ENCODE data around the gene EFNA4. TPM values are rescaled to one million over a fixed set of nuclear protein-coding genes. Genes with fewer than 3 reads are reported as not detected.

The EFNA4 gene
- total RNA-seq, 1 donor from 2014 or later, result 10.7 TPM

GRCh38 chr1:155064111-155064831 lies 731 bp downstream of the EFNA4 start:
- H3K4me1 ChIP-seq, result peaks cover 21% of the 10 kb centered on the region
- peaks cover 7% of the 10 kb centered on the region for H3K27me3 ChIP-seq
- no peaks in the 10 kb centered on the region for H3K36me3 ChIP-seq
- peaks cover 34% of the 10 kb centered on the region for H3F3A ChIP-seq (ENCODE audit: low read depth)
- H3K4me1 Mint-ChIP-seq, result peaks cover 43% of the 10 kb centered on the region
- H3K4me3 Mint-ChIP-seq, result peak overlapping the region; percentile 89
- H3K9me3 Mint-ChIP-seq, result peaks cover 2% of the 10 kb centered on the region
- peak overlapping the region; percentile 81 for H2AFZ ChIP-seq (replicated peaks)
- peak overlapping the region; percentile 93 for H3K4me3 ChIP-seq
- H4K20me1 ChIP-seq (ENCODE audit: low read depth), result peaks cover 35% of the 10 kb centered on the region
- peak overlapping the region; percentile 88 for H3K27ac ChIP-seq
- peak overlapping the region; percentile 94 for H3K4me2 ChIP-seq
- peak overlapping the region; percentile 30 for H3K27ac Mint-ChIP-seq
- peak; percentile 68 for DNase-seq (ENCODE audit: low spot score)
- peak overlapping the region; percentile 41 for H3K9ac ChIP-seq
- no peaks in the 10 kb centered on the region for H3K9me3 ChIP-seq (ENCODE audit: low read depth)
- H3K27me3 Mint-ChIP-seq (ENCODE audit: insufficient read depth, low read depth), result peaks cover 10% of the 10 kb centered on the region
- H3K79me2 ChIP-seq (ENCODE audit: low read depth), result peaks cover 13% of the 10 kb centered on the region
- H3K36me3 Mint-ChIP-seq, result peaks cover 9% of the 10 kb centered on the region
- no peak for TF ChIP-seq EZH2 (IDR thresholded peaks at IDR 0.05)
- TF ChIP-seq EZH2phosphoT487 (IDR thresholded peaks at IDR 0.05), result no peak
- TF ChIP-seq, protein P1, sequence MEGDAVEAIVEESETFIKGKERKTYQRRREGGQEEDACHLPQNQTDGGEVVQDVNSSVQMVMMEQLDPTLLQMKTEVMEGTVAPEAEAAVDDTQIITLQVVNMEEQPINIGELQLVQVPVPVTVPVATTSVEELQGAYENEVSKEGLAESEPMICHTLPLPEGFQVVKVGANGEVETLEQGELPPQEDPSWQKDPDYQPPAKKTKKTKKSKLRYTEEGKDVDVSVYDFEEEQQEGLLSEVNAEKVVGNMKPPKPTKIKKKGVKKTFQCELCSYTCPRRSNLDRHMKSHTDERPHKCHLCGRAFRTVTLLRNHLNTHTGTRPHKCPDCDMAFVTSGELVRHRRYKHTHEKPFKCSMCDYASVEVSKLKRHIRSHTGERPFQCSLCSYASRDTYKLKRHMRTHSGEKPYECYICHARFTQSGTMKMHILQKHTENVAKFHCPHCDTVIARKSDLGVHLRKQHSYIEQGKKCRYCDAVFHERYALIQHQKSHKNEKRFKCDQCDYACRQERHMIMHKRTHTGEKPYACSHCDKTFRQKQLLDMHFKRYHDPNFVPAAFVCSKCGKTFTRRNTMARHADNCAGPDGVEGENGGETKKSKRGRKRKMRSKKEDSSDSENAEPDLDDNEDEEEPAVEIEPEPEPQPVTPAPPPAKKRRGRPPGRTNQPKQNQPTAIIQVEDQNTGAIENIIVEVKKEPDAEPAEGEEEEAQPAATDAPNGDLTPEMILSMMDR (IDR thresholded peaks at IDR 0.05), result no peak

GRCh38 chr1:155064832-155065429 lies 1.4 kb downstream of the EFNA4 start:
- Histone ChIP-seq H3K27ac (no peak overlapping the region), H3K36me3 (no peaks in the 10 kb centered on the region), H3K4me3 (peak overlapping the region; percentile 93), H3F3A (ENCODE audit: low read depth) (peaks cover 40% of the 10 kb centered on the region), H4K20me1 (ENCODE audit: low read depth) (peaks cover 42% of the 10 kb centered on the region), H2AFZ (replicated peaks) (no peak overlapping the region), H3K4me1 (peaks cover 23% of the 10 kb centered on the region), H3K9me3 (ENCODE audit: low read depth) (no peaks in the 10 kb centered on the region), H3K79me2 (ENCODE audit: low read depth) (peaks cover 13% of the 10 kb centered on the region), H3K9ac (no peak overlapping the region), H3K27me3 (peaks cover 7% of the 10 kb centered on the region), H3K4me2 (peak overlapping the region; percentile 94)
- peaks cover 2% of the 10 kb centered on the region for H3K9me3 Mint-ChIP-seq
- H3K4me1 Mint-ChIP-seq, result peaks cover 45% of the 10 kb centered on the region
- TF ChIP-seq, protein P1 (IDR thresholded peaks at IDR 0.05), result no peak
- no peak for TF ChIP-seq EZH2phosphoT487 (IDR thresholded peaks at IDR 0.05)
- TF ChIP-seq EZH2 (IDR thresholded peaks at IDR 0.05), result no peak
- no peak for DNase-seq (ENCODE audit: low spot score)
- H3K36me3 Mint-ChIP-seq, result peaks cover 9% of the 10 kb centered on the region
- H3K4me3 Mint-ChIP-seq, result peak overlapping the region; percentile 89
- peaks cover 10% of the 10 kb centered on the region for H3K27me3 Mint-ChIP-seq (ENCODE audit: insufficient read depth, low read depth)
- peak overlapping the region; percentile 82 for H3K27ac Mint-ChIP-seq

- peaks cover 49% of the 10 kb centered on the region for H3K4me1 Mint-ChIP-seq
- no peak overlapping the region for H3K4me2 ChIP-seq
- H3K27ac ChIP-seq, result no peak overlapping the region
- H3K27ac Mint-ChIP-seq, result peak overlapping the region; percentile 67
- no peaks in the 10 kb centered on the region for H3K36me3 ChIP-seq
- TF ChIP-seq EZH2phosphoT487 (IDR thresholded peaks at IDR 0.05) (no peak), EZH2 (IDR thresholded peaks at IDR 0.05) (no peak)
- TF ChIP-seq, protein P1 (IDR thresholded peaks at IDR 0.05), result no peak
- peaks cover 9% of the 10 kb centered on the region for H3K36me3 Mint-ChIP-seq
- H4K20me1 ChIP-seq (ENCODE audit: low read depth), result peaks cover 39% of the 10 kb centered on the region
- no peak overlapping the region for H3K4me3 Mint-ChIP-seq
- peaks cover 12% of the 10 kb centered on the region for H3K27me3 Mint-ChIP-seq (ENCODE audit: insufficient read depth, low read depth)
- no peak overlapping the region for H3K9ac ChIP-seq
- peaks cover 13% of the 10 kb centered on the region for H3K79me2 ChIP-seq (ENCODE audit: low read depth)
- peaks cover 56% of the 10 kb centered on the region for H3F3A ChIP-seq (ENCODE audit: low read depth)
- H3K27me3 ChIP-seq, result peaks cover 24% of the 10 kb centered on the region
- no peak overlapping the region for H2AFZ ChIP-seq (replicated peaks)
- no peak for DNase-seq (ENCODE audit: low spot score)
- H3K9me3 Mint-ChIP-seq, result peaks cover 2% of the 10 kb centered on the region
- peaks cover 34% of the 10 kb centered on the region for H3K4me1 ChIP-seq
- H3K9me3 ChIP-seq (ENCODE audit: low read depth), result no peaks in the 10 kb centered on the region
- H3K4me3 ChIP-seq, result no peak overlapping the region
Observed at GRCh38 chr1:155066777-155067176, 3.2 kb downstream of the EFNA4 start.
